SU-DHL-6 (cell line): ENCODE data around the gene NDUFV1.

Source experiments
- H2AFZ ChIP-seq: fragments of 200-600 bp; sonication (generic); 2 replicates; pipeline ENCODE4 v1.6.1; 2014; ENCODE audit warnings: low read depth, mild to moderate bottlenecking, moderate library complexity, mixed read lengths, antibody characterized with exemption, low read length; ENCODE audit not compliant: severe bottlenecking
- H3F3A ChIP-seq: fragments of 200-600 bp; shearing (Covaris generic); 2 replicates; pipeline ENCODE4 v1.6.0; 2016; ENCODE audit warnings: antibody characterized with exemption, mild to moderate bottlenecking; ENCODE audit not compliant: insufficient read depth
- H3K27ac ChIP-seq: fragments of 200-600 bp; sonication (generic); 2 replicates; pipeline ENCODE4 v1.5.1; 2016; ENCODE audit warnings: low read depth, mild to moderate bottlenecking, low read length, moderate library complexity, mixed read lengths
- H3K27me3 ChIP-seq: fragments of 200-600 bp; sonication (generic), shearing (Covaris generic); 2 replicates; pipeline ENCODE4 v1.6.0; 2014; ENCODE audit warnings: mild to moderate bottlenecking, low read length
- H3K36me3 ChIP-seq: fragments of 200-600 bp; sonication (generic); 2 replicates; pipeline ENCODE4 v1.6.1; 2014; ENCODE audit warnings: mild to moderate bottlenecking, low read length, mixed read lengths
- H3K4me2 ChIP-seq: fragments of 300-600, 200-600 bp; shearing (Covaris generic), sonication (generic); 2 replicates; pipeline ENCODE4 v1.6.0; 2014; ENCODE audit warnings: low read length, low read depth, mild to moderate bottlenecking; ENCODE audit not compliant: poor library complexity, severe bottlenecking
- H3K4me3 ChIP-seq: fragments of 200-600 bp; sonication (generic); 2 replicates; pipeline ENCODE4 v1.5.1; 2014; ENCODE audit warnings: antibody characterized with exemption, low read length, mild to moderate bottlenecking, mixed read lengths; ENCODE audit not compliant: insufficient read depth, poor library complexity, severe bottlenecking
- H3K79me2 ChIP-seq: fragments of 200-600 bp; sonication (generic); 2 replicates; pipeline ENCODE4 v1.6.1; 2014; ENCODE audit warnings: mild to moderate bottlenecking, low read length, moderate library complexity; ENCODE audit not compliant: insufficient read depth
- H3K9ac ChIP-seq: fragments of 200-600 bp; sonication (generic); 2 replicates; pipeline ENCODE4 v1.7.0; 2014; ENCODE audit warnings: mild to moderate bottlenecking, low read length
- H3K9me2 ChIP-seq: fragments of 200-600 bp; sonication (generic); replicated peaks from 2 replicates; pipeline ENCODE4 v1.6.1; 2014; ENCODE audit warnings: low read length; ENCODE audit not compliant: insufficient read depth
- H3K9me3 ChIP-seq: fragments of 200-600 bp; sonication (generic); 2 replicates; pipeline ENCODE4 v1.6.1; 2014; ENCODE audit warnings: low read length, mixed read lengths; ENCODE audit not compliant: insufficient read depth
- H4K20me1 ChIP-seq: fragments of 200-600 bp; sonication (generic); 2 replicates; pipeline ENCODE4 v1.6.1; 2014; ENCODE audit warnings: low read depth, mild to moderate bottlenecking, antibody characterized with exemption, low read length, moderate library complexity, mixed read lengths
- CTCF ChIP-seq: fragments of 200-600 bp; sonication (generic); IDR thresholded peaks from one replicate; pipeline ENCODE4 v1.5.1; 2017; ENCODE audit warnings: antibody characterized with exemption, mild to moderate bottlenecking, low read length, moderate library complexity; ENCODE audit not compliant: insufficient read depth, poor library complexity, severe bottlenecking
- EZH2phosphoT487 ChIP-seq: fragments of 200-600 bp; sonication (generic), shearing (Covaris generic); conservative IDR thresholded peaks from 2 replicates; pipeline ENCODE4 v1.6.1; 2018; ENCODE audit warnings: mild to moderate bottlenecking, antibody characterized with exemption, low read length, moderate library complexity, mixed read lengths

The NDUFV1 gene

GRCh38 chr11:67640758-67641337 lies 34.1 kb downstream of the NDUFV1 start:
- TF ChIP-seq EZH2phosphoT487, result no peak
- no peak for TF ChIP-seq CTCF
- Histone ChIP-seq H3K9ac (no peak overlapping the region), H3K27ac (no peak overlapping the region), H3K36me3 (no peaks in the 10 kb centered on the region), H3K9me2 (no peaks in the 10 kb centered on the region), H3F3A (0 out of 2 replicates have a peak, but pooled peaks cover 2% of the 10 kb centered on the region), H3K79me2 (no peaks in the 10 kb centered on the region), H2AFZ (no peak overlapping the region), H3K27me3 (no peaks in the 10 kb centered on the region), H3K9me3 (peaks cover 4% of the 10 kb centered on the region; the same call in 1 of the 2 replicates), H3K4me3 (no peak overlapping the region), H3K4me2 (no peak overlapping the region), H4K20me1 (no peaks in the 10 kb centered on the region)

- Histone ChIP-seq H3K27ac (no peak overlapping the region), H3K9me3 (peaks cover 4% of the 10 kb centered on the region; the same call in 1 of the 2 replicates), H3F3A (peaks cover 9% of the 10 kb centered on the region), H3K4me3 (no peak overlapping the region), H3K79me2 (no peaks in the 10 kb centered on the region), H3K36me3 (no peaks in the 10 kb centered on the region), H3K9ac (no peak overlapping the region), H3K4me2 (no peak overlapping the region), H3K9me2 (no peaks in the 10 kb centered on the region), H4K20me1 (no peaks in the 10 kb centered on the region), H3K27me3 (no peaks in the 10 kb centered on the region), H2AFZ (no peak overlapping the region)
- TF ChIP-seq EZH2phosphoT487 (no peak), CTCF (no peak)
These were observed 34.8 kb downstream of the NDUFV1 start for GRCh38 chr11:67641338-67642172.

- H2AFZ ChIP-seq, result no peak overlapping the region
- peaks cover 14% of the 10 kb centered on the region for H3F3A ChIP-seq
- no peaks in the 10 kb centered on the region for H3K36me3 ChIP-seq
- H3K9me2 ChIP-seq, result no peaks in the 10 kb centered on the region
- H3K4me2 ChIP-seq, result no peak overlapping the region
- H3K9ac ChIP-seq, result no peak overlapping the region
- H3K79me2 ChIP-seq, result no peaks in the 10 kb centered on the region
- peaks cover 4% of the 10 kb centered on the region; the same call in 1 of the 2 replicates for H3K9me3 ChIP-seq
- TF ChIP-seq EZH2phosphoT487 (no peak), CTCF (no peak)
- no peak overlapping the region for H3K4me3 ChIP-seq
- H4K20me1 ChIP-seq, result no peaks in the 10 kb centered on the region
- H3K27me3 ChIP-seq, result no peaks in the 10 kb centered on the region
- no peak overlapping the region for H3K27ac ChIP-seq
These were observed 35.7 kb downstream of the NDUFV1 start for GRCh38 chr11:67642173-67643120.
